ENCODE measurements around the gene FXR1. TPM values are rescaled to one million over a fixed set of nuclear protein-coding genes. Genes with fewer than 3 reads are reported as not detected.
"Not testable (repeated sequence)": the region's sequence is repeated elsewhere in the genome, so short reads cannot be mapped to it uniquely, and the experiment has no call there.

FXR1 gene
- total RNA-seq, 1 experiment from 2014 or later, result 215 TPM

DNA sequence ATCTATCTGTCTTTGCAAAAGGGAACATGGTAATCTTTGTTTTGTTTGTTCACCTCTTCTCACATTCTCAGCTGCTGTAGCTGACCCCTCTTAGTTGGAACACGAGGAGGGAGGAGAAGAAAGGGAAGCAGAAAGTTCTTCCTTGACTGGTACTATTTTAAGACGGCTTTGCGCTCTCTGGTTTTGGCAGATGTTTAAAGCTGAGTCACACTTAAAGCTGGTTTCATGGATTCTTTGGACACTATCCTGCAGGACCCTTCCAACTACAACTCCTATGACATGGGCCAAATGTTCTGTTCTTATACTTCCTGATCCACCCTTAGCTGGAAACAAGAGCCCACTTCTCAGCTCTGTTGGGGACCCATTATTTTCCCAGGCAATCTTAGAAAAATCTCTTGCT lies 40.6 kb upstream of the FXR1 start:
- H3K27ac ChIP-seq (ENCODE audit: low read depth, low read length), result no peak overlapping the region
- no peaks in the 10 kb centered on the region for H3K79me2 ChIP-seq (ENCODE audit: insufficient read depth, low read length)
- no peak overlapping the region for H3K4me3 ChIP-seq (replicated peaks in 1 of 2; ENCODE audit: low read depth in 1 of 2, low read length in 2 of 2)
- H3K9me3 ChIP-seq (ENCODE audit: control insufficient read depth in 1 of 2, insufficient read depth in 1 of 2, low read depth in 1 of 2, low read length in 2 of 2), result no peaks in the 10 kb centered on the region
- no peak for ATAC-seq
- H3K9ac ChIP-seq (ENCODE audit: low read length), result no peak overlapping the region
- H3K4me1 ChIP-seq (ENCODE audit: control insufficient read depth in 1 of 2, insufficient read depth in 2 of 2, low read length in 2 of 2), result no peaks in the 10 kb centered on the region
- no peak for TF ChIP-seq CBX3 (IDR thresholded peaks at IDR 0.05; ENCODE audit: low read depth)
- TF ChIP-seq TCF7L2 (IDR thresholded peaks at IDR 0.05; ENCODE audit: borderline replicate concordance, extremely low read depth, insufficient read depth, insufficient read length), result no peak
- TF ChIP-seq YY1 (IDR thresholded peaks at IDR 0.05; ENCODE audit: extremely low read depth, insufficient replicate concordance, low read depth, low read length), result no peak
- TF ChIP-seq JUND (IDR thresholded peaks at IDR 0.05), result no peak
- TF ChIP-seq EZH2phosphoT487 (IDR thresholded peaks at IDR 0.05; ENCODE audit: borderline replicate concordance), result no peak
- no peaks in the 10 kb centered on the region for H3K9me2 ChIP-seq (ENCODE audit: insufficient read depth)
- H2AFZ ChIP-seq (ENCODE audit: low read depth, low read length, poor library complexity, severe bottlenecking), result no peak overlapping the region
- ChIA-PET RAD21 (ENCODE audit: low non-redundant PET in 1 of 2, low total read pairs in 2 of 2, uncharacterized antibody in 2 of 2, unreplicated experiment in 2 of 2) (no interaction called here), CTCF (no interaction called here), POLR2A (no interaction called here)
- no peak overlapping the region for H3K4me2 ChIP-seq (ENCODE audit: low read length)
- H4K20me1 ChIP-seq (ENCODE audit: insufficient read depth), result no peaks in the 10 kb centered on the region; the same call in 1 of the 2 replicates
- intact Hi-C loops (cut with micrococcal nuclease), result no loop called here
- no TSS peak for BruUV-seq (replicated peaks)
- DNase-seq (ENCODE audit: low read depth, low spot score), result no peak
- no peaks in the 10 kb centered on the region for H3K36me3 ChIP-seq (ENCODE audit: control insufficient read depth in 1 of 2, insufficient read depth in 2 of 2, low read length in 2 of 2)
- no peaks in the 10 kb centered on the region for H3K27me3 ChIP-seq (ENCODE audit: insufficient read depth, low read length)

GRCh38 chr3:180872430-180872829 lies 40.0 kb upstream of the FXR1 start:
- CTCF ChIA-PET; H3K9me2 ChIP-seq (ENCODE audit: insufficient read depth); H2AFZ ChIP-seq (ENCODE audit: low read depth, low read length, poor library complexity, severe bottlenecking); H3K4me2 ChIP-seq (ENCODE audit: low read length); H3K9ac ChIP-seq (ENCODE audit: low read length); intact Hi-C loops (cut with micrococcal nuclease); ATAC-seq; H3K9me3 ChIP-seq (ENCODE audit: control insufficient read depth in 1 of 2, insufficient read depth in 1 of 2, low read depth in 1 of 2, low read length in 2 of 2); BruUV-seq (replicated peaks); RAD21 ChIA-PET (ENCODE audit: low non-redundant PET in 1 of 2, low total read pairs in 2 of 2, uncharacterized antibody in 2 of 2, unreplicated experiment in 2 of 2); H4K20me1 ChIP-seq (ENCODE audit: insufficient read depth); H3K36me3 ChIP-seq (ENCODE audit: control insufficient read depth in 1 of 2, insufficient read depth in 2 of 2, low read length in 2 of 2); H3K4me3 ChIP-seq (replicated peaks in 1 of 2; ENCODE audit: low read depth in 1 of 2, low read length in 2 of 2); H3K4me1 ChIP-seq (ENCODE audit: control insufficient read depth in 1 of 2, insufficient read depth in 2 of 2, low read length in 2 of 2); H3K27ac ChIP-seq (ENCODE audit: low read depth, low read length); H3K27me3 ChIP-seq (ENCODE audit: insufficient read depth, low read length); POLR2A ChIA-PET; DNase-seq (ENCODE audit: low read depth, low spot score); H3K79me2 ChIP-seq (ENCODE audit: insufficient read depth, low read length): not testable (repeated sequence)

All from HCT116 (cell line).